GM12878 (cell line): Measurements from ENCODE around the gene PRKAG2.

ENCODE experiments used
- HDGF ChIP-seq: fragments of 450-650 bp; IDR thresholded peaks from 2 replicates; pipeline ENCODE4 v1.6.1; 2016; ENCODE audit warnings: antibody characterized with exemption
- RAD21 ChIP-seq: IDR thresholded peaks from 2 replicates; pipeline ENCODE4 v1.6.1; 2011; ENCODE audit warnings: mild to moderate bottlenecking, low read depth, low read length, moderate library complexity; ENCODE audit not compliant: insufficient read depth
- SMAD1 ChIP-seq: fragments of 450-650 bp; IDR thresholded peaks from 2 replicates; pipeline ENCODE4 v1.6.1; 2018; ENCODE audit warnings: mild to moderate bottlenecking, low read depth; ENCODE audit not compliant: partially characterized antibody
- TF ChIP-seq, protein P1 (sequence below): IDR thresholded peaks from 2 replicates; pipeline ENCODE4 v1.6.1; 2012; ENCODE audit warnings: low read depth, low read length, improper control_type of control experiment
- TF ChIP-seq, protein P2 (sequence below), 3 experiments: IDR thresholded peaks in 2 of 3; conservative IDR thresholded peaks in 1 of 3; 2 replicates each; pipeline ENCODE4 v1.5.1; 2011; ENCODE audit warnings: low read depth in 3 of 3, low read length in 3 of 3, mild to moderate bottlenecking in 3 of 3, control low read depth in 2 of 3, moderate library complexity in 2 of 3, inconsistent platforms in 1 of 3, mixed read lengths in 1 of 3; ENCODE audit not compliant: control insufficient read depth in 2 of 3, insufficient read depth in 1 of 3; ENCODE audit errors: extremely low read depth in 1 of 3

DNA sequence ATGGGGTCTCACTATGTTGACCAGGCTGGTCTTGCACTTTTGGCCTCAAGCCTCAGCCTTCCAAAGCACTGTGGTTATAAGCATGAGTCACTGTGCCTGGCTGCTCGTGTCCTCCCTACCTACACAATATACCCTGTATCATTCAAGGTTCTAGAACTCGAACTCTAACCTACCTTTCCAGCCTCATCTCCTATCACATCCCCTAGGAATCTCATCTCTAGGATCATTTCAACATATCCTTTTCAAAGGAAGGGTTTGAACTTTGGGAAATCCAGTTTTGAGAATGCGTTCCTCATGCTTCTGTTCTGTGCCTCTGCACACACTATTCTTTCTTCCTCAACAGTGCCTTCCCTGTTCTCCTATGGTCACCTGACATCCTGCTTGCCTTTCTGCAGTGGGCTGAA is 269.4 kb downstream of the PRKAG2 start:
- no peak for TF ChIP-seq RAD21
- TF ChIP-seq SMAD1 = no peak
- TF ChIP-seq, protein P1, sequence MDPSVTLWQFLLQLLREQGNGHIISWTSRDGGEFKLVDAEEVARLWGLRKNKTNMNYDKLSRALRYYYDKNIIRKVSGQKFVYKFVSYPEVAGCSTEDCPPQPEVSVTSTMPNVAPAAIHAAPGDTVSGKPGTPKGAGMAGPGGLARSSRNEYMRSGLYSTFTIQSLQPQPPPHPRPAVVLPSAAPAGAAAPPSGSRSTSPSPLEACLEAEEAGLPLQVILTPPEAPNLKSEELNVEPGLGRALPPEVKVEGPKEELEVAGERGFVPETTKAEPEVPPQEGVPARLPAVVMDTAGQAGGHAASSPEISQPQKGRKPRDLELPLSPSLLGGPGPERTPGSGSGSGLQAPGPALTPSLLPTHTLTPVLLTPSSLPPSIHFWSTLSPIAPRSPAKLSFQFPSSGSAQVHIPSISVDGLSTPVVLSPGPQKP = no peak
- TF ChIP-seq, protein P2, sequence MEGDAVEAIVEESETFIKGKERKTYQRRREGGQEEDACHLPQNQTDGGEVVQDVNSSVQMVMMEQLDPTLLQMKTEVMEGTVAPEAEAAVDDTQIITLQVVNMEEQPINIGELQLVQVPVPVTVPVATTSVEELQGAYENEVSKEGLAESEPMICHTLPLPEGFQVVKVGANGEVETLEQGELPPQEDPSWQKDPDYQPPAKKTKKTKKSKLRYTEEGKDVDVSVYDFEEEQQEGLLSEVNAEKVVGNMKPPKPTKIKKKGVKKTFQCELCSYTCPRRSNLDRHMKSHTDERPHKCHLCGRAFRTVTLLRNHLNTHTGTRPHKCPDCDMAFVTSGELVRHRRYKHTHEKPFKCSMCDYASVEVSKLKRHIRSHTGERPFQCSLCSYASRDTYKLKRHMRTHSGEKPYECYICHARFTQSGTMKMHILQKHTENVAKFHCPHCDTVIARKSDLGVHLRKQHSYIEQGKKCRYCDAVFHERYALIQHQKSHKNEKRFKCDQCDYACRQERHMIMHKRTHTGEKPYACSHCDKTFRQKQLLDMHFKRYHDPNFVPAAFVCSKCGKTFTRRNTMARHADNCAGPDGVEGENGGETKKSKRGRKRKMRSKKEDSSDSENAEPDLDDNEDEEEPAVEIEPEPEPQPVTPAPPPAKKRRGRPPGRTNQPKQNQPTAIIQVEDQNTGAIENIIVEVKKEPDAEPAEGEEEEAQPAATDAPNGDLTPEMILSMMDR (IDR thresholded peaks at IDR 0.05 in 2 of 3, conservative IDR thresholded peaks at IDR 0.05 in 1 of 3; ENCODE audit: control insufficient read depth in 2 of 3, extremely low read depth in 1 of 3, insufficient read depth in 1 of 3, low read depth in 3 of 3, low read length in 3 of 3) = no peak
- no peak for TF ChIP-seq HDGF
